Chondrocyte (in vitro differentiated cells): ENCODE results near the gene NLRP3. TPM values are rescaled to one million over a fixed set of nuclear protein-coding genes. Genes with fewer than 3 reads are reported as not detected.

Experiments
- DNase-seq: peaks from one replicate; pipeline ENCODE4 v3.0.0; 2021; ENCODE audit warnings: mixed read lengths, low spot score
- H3K27ac Mint-ChIP-seq: one replicate; pipeline ENCODE4 v1.8.0; 2021; ENCODE audit warnings: mild to moderate bottlenecking, moderate library complexity, mixed read lengths; ENCODE audit not compliant: unreplicated experiment
- H3K27me3 Mint-ChIP-seq: 2 replicates; pipeline ENCODE4 v1.8.0; 2021; ENCODE audit warnings: low read depth, mixed read lengths
- H3K36me3 Mint-ChIP-seq: 2 replicates; pipeline ENCODE4 v1.8.0; 2021; ENCODE audit warnings: low read depth, mixed read lengths
- H3K4me1 Mint-ChIP-seq: 2 replicates; pipeline ENCODE4 v1.8.0; 2021; ENCODE audit warnings: low read depth, mild to moderate bottlenecking, mixed read lengths
- H3K4me3 Mint-ChIP-seq: one replicate; pipeline ENCODE4 v1.8.0; 2021; ENCODE audit warnings: mild to moderate bottlenecking, moderate library complexity, mixed read lengths; ENCODE audit not compliant: unreplicated experiment
- H3K9me3 Mint-ChIP-seq: 2 replicates; pipeline ENCODE4 v1.8.0; 2021; ENCODE audit warnings: low read depth, mixed read lengths
- total RNA-seq: library from RNA; stranded (reverse); gene quantifications from 3 replicates; pipeline ENCODE4 v1.2.1, GENCODE V29; 2021
- TF ChIP-seq, protein P1 (sequence below): fragments of 200-600 bp; sonication (generic); IDR thresholded peaks from 2 replicates; pipeline ENCODE4 v1.5.0; 2021; ENCODE audit warnings: antibody characterized with exemption, mild to moderate bottlenecking, moderate library complexity

Gene NLRP3
- total RNA-seq, 1 donor from 2014 or later, result 0.15 TPM

DNA sequence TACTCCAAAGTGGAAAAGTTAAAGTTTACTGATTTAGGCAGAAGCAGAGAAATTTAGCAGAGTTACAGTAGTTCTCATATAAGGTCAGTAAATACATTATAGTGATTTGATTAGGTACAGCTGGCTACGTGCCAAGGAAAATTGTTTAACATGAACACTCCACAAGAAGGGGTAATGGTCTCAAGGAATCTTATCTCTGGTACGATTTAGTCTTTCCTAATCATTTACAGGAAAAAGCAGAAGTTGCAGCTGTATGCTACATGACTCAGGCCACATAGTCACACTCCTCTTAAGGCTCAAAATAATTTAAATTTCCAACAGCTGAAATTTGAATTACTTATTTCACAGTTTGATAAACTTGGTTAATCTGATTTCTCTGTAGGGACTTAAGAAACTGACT lies 78.8 kb downstream of the NLRP3 start:
- no peak overlapping the region for H3K4me3 Mint-ChIP-seq
- H3K4me1 Mint-ChIP-seq, result peaks cover 18% of the 10 kb centered on the region
- H3K27me3 Mint-ChIP-seq, result peaks cover 15% of the 10 kb centered on the region
- no peak overlapping the region for H3K27ac Mint-ChIP-seq
- DNase-seq, result no peak
- no peaks in the 10 kb centered on the region for H3K9me3 Mint-ChIP-seq
- no peaks in the 10 kb centered on the region for H3K36me3 Mint-ChIP-seq
- TF ChIP-seq, protein P1, sequence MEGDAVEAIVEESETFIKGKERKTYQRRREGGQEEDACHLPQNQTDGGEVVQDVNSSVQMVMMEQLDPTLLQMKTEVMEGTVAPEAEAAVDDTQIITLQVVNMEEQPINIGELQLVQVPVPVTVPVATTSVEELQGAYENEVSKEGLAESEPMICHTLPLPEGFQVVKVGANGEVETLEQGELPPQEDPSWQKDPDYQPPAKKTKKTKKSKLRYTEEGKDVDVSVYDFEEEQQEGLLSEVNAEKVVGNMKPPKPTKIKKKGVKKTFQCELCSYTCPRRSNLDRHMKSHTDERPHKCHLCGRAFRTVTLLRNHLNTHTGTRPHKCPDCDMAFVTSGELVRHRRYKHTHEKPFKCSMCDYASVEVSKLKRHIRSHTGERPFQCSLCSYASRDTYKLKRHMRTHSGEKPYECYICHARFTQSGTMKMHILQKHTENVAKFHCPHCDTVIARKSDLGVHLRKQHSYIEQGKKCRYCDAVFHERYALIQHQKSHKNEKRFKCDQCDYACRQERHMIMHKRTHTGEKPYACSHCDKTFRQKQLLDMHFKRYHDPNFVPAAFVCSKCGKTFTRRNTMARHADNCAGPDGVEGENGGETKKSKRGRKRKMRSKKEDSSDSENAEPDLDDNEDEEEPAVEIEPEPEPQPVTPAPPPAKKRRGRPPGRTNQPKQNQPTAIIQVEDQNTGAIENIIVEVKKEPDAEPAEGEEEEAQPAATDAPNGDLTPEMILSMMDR, result no peak

DNA sequence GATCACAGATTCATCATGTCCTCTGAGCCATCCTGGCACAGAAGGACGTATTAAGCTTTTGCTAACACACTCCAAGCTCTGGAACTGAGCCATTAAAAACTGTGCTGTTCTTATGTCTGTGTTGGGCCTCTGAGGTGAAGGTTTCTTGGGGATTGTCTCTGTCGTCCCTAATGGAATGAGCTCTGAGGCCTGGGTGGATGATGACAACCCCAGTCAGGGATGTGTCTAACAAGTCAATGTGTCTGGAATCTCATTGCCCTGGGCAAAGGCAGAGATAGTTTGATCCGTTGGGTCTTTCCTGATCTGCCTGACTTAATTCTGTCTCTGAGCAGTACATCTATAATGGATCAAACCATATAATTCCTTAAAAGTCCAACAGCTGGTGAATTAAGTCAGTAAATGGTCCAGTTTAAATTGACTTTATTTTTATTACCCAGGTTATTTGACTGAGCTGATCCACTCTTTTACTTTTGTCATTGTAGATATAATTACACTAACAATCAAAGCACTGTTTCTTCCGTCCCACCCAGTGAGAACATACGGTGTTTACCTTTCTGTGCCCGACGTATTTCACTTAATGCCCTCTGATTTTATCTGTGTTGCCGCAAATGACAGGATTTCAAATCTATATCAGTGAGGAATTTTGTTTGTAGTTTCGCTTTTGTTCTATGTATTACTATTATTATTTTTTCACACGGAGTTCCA lies 80.8 kb downstream of the NLRP3 start:
- H3K36me3 Mint-ChIP-seq, result no peaks in the 10 kb centered on the region
- TF ChIP-seq, protein P1, result no peak
- peaks cover 18% of the 10 kb centered on the region for H3K4me1 Mint-ChIP-seq
- no peak for DNase-seq
- H3K27ac Mint-ChIP-seq, result peak overlapping the region; percentile 29
- no peak overlapping the region for H3K4me3 Mint-ChIP-seq
- peaks cover 15% of the 10 kb centered on the region for H3K27me3 Mint-ChIP-seq
- H3K9me3 Mint-ChIP-seq, result no peaks in the 10 kb centered on the region

Other genes with a start within 250 kb of the NLRP3 start
- 17.0 to 19.3 TPM (median 18.4 TPM) in 3 replicates for gene ZNF124, start 244.2 kb upstream of the NLRP3 start, total RNA-seq
- gene VN1R5, start 160.1 kb upstream of the NLRP3 start, total RNA-seq, result not detected in 3 replicates
- gene ZNF496, start 84.3 kb upstream of the NLRP3 start, total RNA-seq, result 25.0 to 30.0 TPM (median 27.9 TPM) in 3 replicates
- not detected in 3 replicates for gene OR2B11, start 41.9 kb downstream of the NLRP3 start, total RNA-seq
- not detected in 3 replicates for gene OR2C3, start 120.3 kb downstream of the NLRP3 start, total RNA-seq
- not detected in 3 replicates for gene GCSAML, start 133.0 kb downstream of the NLRP3 start, total RNA-seq
- gene OR2G2, start 172.2 kb downstream of the NLRP3 start, total RNA-seq, result not detected in 3 replicates
- gene OR2G3, start 189.4 kb downstream of the NLRP3 start, total RNA-seq, result not detected in 3 replicates